Progenitor cell of endocrine pancreas (in vitro differentiated cells): ENCODE results near the gene AKT3. TPM values are rescaled to one million over a fixed set of nuclear protein-coding genes. Genes with fewer than 3 reads are reported as not detected.

Experiments
- DNase-seq: peaks from one replicate; pipeline ENCODE4 v3.0.0; 2021; ENCODE audit warnings: low spot score; ENCODE audit not compliant: unreplicated experiment
- H3K27ac Mint-ChIP-seq: 2 replicates; pipeline ENCODE4 v1.8.0; 2021; ENCODE audit warnings: mild to moderate bottlenecking, moderate library complexity, mixed read lengths
- H3K27me3 Mint-ChIP-seq: 2 replicates; pipeline ENCODE4 v1.8.0; 2021; ENCODE audit warnings: mixed read lengths
- H3K36me3 Mint-ChIP-seq: 2 replicates; pipeline ENCODE4 v1.8.0; 2022; ENCODE audit warnings: mixed read lengths; ENCODE audit not compliant: insufficient read depth
- H3K4me1 Mint-ChIP-seq: 2 replicates; pipeline ENCODE4 v1.8.0; 2021; ENCODE audit warnings: low read depth, mixed read lengths
- H3K4me3 Mint-ChIP-seq: 2 replicates; pipeline ENCODE4 v1.8.0; 2021; ENCODE audit warnings: low read depth, mild to moderate bottlenecking, moderate library complexity, mixed read lengths
- H3K9me3 Mint-ChIP-seq: 2 replicates; pipeline ENCODE4 v1.8.0; 2021; ENCODE audit warnings: low read depth, mixed read lengths
- total RNA-seq: library from RNA; stranded (reverse); gene quantifications from 2 replicates; pipeline ENCODE4 v1.2.1, GENCODE V29; 2021
- TF ChIP-seq, protein P1 (sequence below): fragments of 200-600 bp; sonication (generic); IDR thresholded peaks from one replicate; pipeline ENCODE4 v1.5.0; 2021; ENCODE audit warnings: antibody characterized with exemption, mild to moderate bottlenecking; ENCODE audit not compliant: unreplicated experiment

AKT3 gene
- total RNA-seq, 1 donor from 2014 or later, result 45.5 TPM

GRCh38 chr1:243842161-243842560 is 7.9 kb downstream of the AKT3 start:
- peaks cover 7% of the 10 kb centered on the region for H3K9me3 Mint-ChIP-seq
- no peak for DNase-seq
- TF ChIP-seq, protein P1, sequence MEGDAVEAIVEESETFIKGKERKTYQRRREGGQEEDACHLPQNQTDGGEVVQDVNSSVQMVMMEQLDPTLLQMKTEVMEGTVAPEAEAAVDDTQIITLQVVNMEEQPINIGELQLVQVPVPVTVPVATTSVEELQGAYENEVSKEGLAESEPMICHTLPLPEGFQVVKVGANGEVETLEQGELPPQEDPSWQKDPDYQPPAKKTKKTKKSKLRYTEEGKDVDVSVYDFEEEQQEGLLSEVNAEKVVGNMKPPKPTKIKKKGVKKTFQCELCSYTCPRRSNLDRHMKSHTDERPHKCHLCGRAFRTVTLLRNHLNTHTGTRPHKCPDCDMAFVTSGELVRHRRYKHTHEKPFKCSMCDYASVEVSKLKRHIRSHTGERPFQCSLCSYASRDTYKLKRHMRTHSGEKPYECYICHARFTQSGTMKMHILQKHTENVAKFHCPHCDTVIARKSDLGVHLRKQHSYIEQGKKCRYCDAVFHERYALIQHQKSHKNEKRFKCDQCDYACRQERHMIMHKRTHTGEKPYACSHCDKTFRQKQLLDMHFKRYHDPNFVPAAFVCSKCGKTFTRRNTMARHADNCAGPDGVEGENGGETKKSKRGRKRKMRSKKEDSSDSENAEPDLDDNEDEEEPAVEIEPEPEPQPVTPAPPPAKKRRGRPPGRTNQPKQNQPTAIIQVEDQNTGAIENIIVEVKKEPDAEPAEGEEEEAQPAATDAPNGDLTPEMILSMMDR, result no peak
- peaks cover 6% of the 10 kb centered on the region for H3K36me3 Mint-ChIP-seq
- H3K27ac Mint-ChIP-seq, result no peak overlapping the region
- no peak overlapping the region for H3K4me3 Mint-ChIP-seq
- no peaks in the 10 kb centered on the region for H3K4me1 Mint-ChIP-seq
- no peaks in the 10 kb centered on the region for H3K27me3 Mint-ChIP-seq

GRCh38 chr1:243841507-243841906 is 8.5 kb downstream of the AKT3 start:
- TF ChIP-seq, protein P1, result no peak
- Mint-ChIP-seq H3K9me3 (peaks cover 9% of the 10 kb centered on the region), H3K36me3 (peaks cover 6% of the 10 kb centered on the region), H3K27ac (no peak overlapping the region), H3K4me3 (no peak overlapping the region), H3K27me3 (no peaks in the 10 kb centered on the region), H3K4me1 (no peaks in the 10 kb centered on the region)
- DNase-seq, result no peak

GRCh38 chr1:243837907-243838535 is 12.0 kb downstream of the AKT3 start:
- TF ChIP-seq, protein P1, result no peak
- Mint-ChIP-seq H3K27me3 (no peaks in the 10 kb centered on the region), H3K4me3 (no peak overlapping the region), H3K9me3 (peaks cover 24% of the 10 kb centered on the region), H3K27ac (no peak overlapping the region), H3K4me1 (no peaks in the 10 kb centered on the region), H3K36me3 (peaks cover 19% of the 10 kb centered on the region)
- DNase-seq, result no peak

GRCh38 chr1:243834130-243834529 is 15.9 kb downstream of the AKT3 start:
- Mint-ChIP-seq H3K4me1 (no peaks in the 10 kb centered on the region), H3K27ac (no peak overlapping the region), H3K27me3 (no peaks in the 10 kb centered on the region), H3K4me3 (no peak overlapping the region), H3K9me3 (peaks cover 24% of the 10 kb centered on the region), H3K36me3 (peaks cover 18% of the 10 kb centered on the region)
- TF ChIP-seq, protein P1, result no peak
- no peak for DNase-seq

GRCh38 chr1:243831463-243831862 is 18.6 kb downstream of the AKT3 start:
- Mint-ChIP-seq H3K9me3 (peaks cover 18% of the 10 kb centered on the region), H3K36me3 (peaks cover 14% of the 10 kb centered on the region), H3K4me3 (no peak overlapping the region), H3K4me1 (no peaks in the 10 kb centered on the region), H3K27me3 (no peaks in the 10 kb centered on the region), H3K27ac (no peak overlapping the region)
- TF ChIP-seq, protein P1, result no peak
- no peak for DNase-seq
